ENCODE data around the gene CIB2. TPM values are rescaled to one million over a fixed set of nuclear protein-coding genes. Genes with fewer than 3 reads are reported as not detected.

The CIB2 gene
- total RNA-seq, 1 experiment from 2014 or later = 43.2 TPM

DNA sequence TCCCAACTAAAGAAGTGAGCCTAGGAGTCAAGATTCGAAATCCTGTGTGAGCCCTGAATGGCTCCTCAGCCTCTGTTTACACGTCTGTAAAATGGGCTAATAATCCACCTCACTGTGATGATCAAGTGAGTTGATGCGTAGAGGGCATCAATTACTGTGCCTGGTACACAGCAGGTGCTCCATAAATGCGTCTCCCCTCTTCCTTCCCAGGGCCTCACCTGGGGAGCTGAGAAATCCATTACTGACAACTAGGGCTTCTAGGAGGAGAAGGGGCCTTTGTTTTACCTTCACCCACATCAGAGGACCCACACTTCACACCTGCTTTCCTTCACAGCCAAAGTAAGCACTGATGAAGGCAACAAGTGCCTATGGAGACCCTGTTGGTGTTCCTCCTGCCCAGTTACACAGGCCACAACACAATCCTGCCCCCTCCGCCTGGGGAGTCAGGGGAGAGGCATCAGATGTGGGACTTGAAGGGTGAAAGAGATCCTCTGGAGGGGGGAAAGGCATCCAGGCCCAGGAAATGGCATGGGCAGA lies 1.4 kb downstream of the CIB2 start:
- H3K4me2 ChIP-seq (ENCODE audit: insufficient read depth, insufficient read length, low read length) = peak overlapping the region; percentile 59
- WGBS (ENCODE audit: extremely low coverage, insufficient read length, low lambda C conversion rate) = no CpG with 5 or more reads among the region's 5 CpGs
- peaks cover 6% of the 10 kb centered on the region for H3K23me2 ChIP-seq (ENCODE audit: insufficient read length, low read depth, low read length, poor library complexity, severe bottlenecking)
- no peak overlapping the region for H3K9ac ChIP-seq (ENCODE audit: extremely low read depth, insufficient read length, low read length)
- H3K14ac ChIP-seq (ENCODE audit: insufficient read depth, low read length) = no peak overlapping the region
- no peaks in the 10 kb centered on the region for H3K27me3 ChIP-seq (ENCODE audit: insufficient read depth, low read length)
- no peaks in the 10 kb centered on the region; a peak in 1 of 5 replicates for H3K9me3 Mint-ChIP-seq
- peaks cover 3% of the 10 kb centered on the region; the same call in 1 of the 2 replicates for H3K4me1 ChIP-seq (ENCODE audit: insufficient read depth, low read length)
- no peaks in the 10 kb centered on the region for H3K79me2 ChIP-seq (ENCODE audit: insufficient read depth, low read length)
- no peak overlapping the region for H3K18ac ChIP-seq (ENCODE audit: insufficient read length, low read depth, low read length)
- no peak overlapping the region for H4K91ac ChIP-seq (ENCODE audit: insufficient read length, low read depth, low read length)
- H3K4ac ChIP-seq (ENCODE audit: low read depth, low read length) = no peak overlapping the region
- H4K5ac ChIP-seq (ENCODE audit: insufficient read length, low read depth, low read length) = no peak overlapping the region
- H2AFZ ChIP-seq (ENCODE audit: low read length) = no peak overlapping the region
- peaks cover 2% of the 10 kb centered on the region; the same call in 1 of the 2 replicates for H3K27me3 Mint-ChIP-seq (ENCODE audit: low read depth)
- no peak overlapping the region for H3K27ac ChIP-seq (ENCODE audit: insufficient read length, low read depth, low read length)
- no peak for DNase-seq
- H2BK12ac ChIP-seq (ENCODE audit: insufficient read length, low read depth, low read length) = no peak overlapping the region
- no peak overlapping the region for H2AK5ac ChIP-seq (ENCODE audit: insufficient read length, low read length)
- H4K20me1 ChIP-seq (ENCODE audit: control insufficient read depth, insufficient read depth, insufficient read length) = no peaks in the 10 kb centered on the region
- no peaks in the 10 kb centered on the region for H3K79me1 ChIP-seq (ENCODE audit: insufficient read depth, low read depth, low read length, poor library complexity, severe bottlenecking)
- no peak overlapping the region for H2BK20ac ChIP-seq (ENCODE audit: low read depth, low read length, poor library complexity, severe bottlenecking)
- peaks cover 22 to 27% of the 10 kb centered on the region in 2 experiments for H3K4me1 Mint-ChIP-seq
- H3K27ac Mint-ChIP-seq = peak overlapping the region in 2 of 3 experiments; percentile 74 to 75; a peak in 3 of 7 replicates
- H2BK5ac ChIP-seq (ENCODE audit: insufficient read length, low read length) = no peak overlapping the region
- no peak overlapping the region for H3K23ac ChIP-seq (ENCODE audit: insufficient read length, low read depth, low read length)
- no peaks in the 10 kb centered on the region for H3K9me3 ChIP-seq (ENCODE audit: control insufficient read depth, low read depth, low read length)
- TF ChIP-seq, protein P1, sequence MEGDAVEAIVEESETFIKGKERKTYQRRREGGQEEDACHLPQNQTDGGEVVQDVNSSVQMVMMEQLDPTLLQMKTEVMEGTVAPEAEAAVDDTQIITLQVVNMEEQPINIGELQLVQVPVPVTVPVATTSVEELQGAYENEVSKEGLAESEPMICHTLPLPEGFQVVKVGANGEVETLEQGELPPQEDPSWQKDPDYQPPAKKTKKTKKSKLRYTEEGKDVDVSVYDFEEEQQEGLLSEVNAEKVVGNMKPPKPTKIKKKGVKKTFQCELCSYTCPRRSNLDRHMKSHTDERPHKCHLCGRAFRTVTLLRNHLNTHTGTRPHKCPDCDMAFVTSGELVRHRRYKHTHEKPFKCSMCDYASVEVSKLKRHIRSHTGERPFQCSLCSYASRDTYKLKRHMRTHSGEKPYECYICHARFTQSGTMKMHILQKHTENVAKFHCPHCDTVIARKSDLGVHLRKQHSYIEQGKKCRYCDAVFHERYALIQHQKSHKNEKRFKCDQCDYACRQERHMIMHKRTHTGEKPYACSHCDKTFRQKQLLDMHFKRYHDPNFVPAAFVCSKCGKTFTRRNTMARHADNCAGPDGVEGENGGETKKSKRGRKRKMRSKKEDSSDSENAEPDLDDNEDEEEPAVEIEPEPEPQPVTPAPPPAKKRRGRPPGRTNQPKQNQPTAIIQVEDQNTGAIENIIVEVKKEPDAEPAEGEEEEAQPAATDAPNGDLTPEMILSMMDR (conservative IDR thresholded peaks at IDR 0.05) = no peak
- H4K8ac ChIP-seq (replicated peaks; ENCODE audit: insufficient read length, low read depth, low read length) = no peak overlapping the region
- no peak overlapping the region for H2BK15ac ChIP-seq (ENCODE audit: low read depth, low read length)
- H2BK120ac ChIP-seq (ENCODE audit: low read depth, low read length, poor library complexity, severe bottlenecking) = no peak overlapping the region
- H3K36me3 Mint-ChIP-seq (ENCODE audit: insufficient read depth in 1 of 3, low read depth in 3 of 3) = peaks cover 0 to 3% (median 3%) of the 10 kb centered on the region in 3 experiments; a peak in 3 of 7 replicates
- H3K56ac ChIP-seq (ENCODE audit: insufficient read length, low read depth, low read length) = no peak overlapping the region
- peak overlapping the region; percentile 80 to 91 for H3K4me3 Mint-ChIP-seq
- H3T11ph ChIP-seq (ENCODE audit: low read length) = no peak overlapping the region
